Measurements from ENCODE around the gene SECTM1.

DNA sequence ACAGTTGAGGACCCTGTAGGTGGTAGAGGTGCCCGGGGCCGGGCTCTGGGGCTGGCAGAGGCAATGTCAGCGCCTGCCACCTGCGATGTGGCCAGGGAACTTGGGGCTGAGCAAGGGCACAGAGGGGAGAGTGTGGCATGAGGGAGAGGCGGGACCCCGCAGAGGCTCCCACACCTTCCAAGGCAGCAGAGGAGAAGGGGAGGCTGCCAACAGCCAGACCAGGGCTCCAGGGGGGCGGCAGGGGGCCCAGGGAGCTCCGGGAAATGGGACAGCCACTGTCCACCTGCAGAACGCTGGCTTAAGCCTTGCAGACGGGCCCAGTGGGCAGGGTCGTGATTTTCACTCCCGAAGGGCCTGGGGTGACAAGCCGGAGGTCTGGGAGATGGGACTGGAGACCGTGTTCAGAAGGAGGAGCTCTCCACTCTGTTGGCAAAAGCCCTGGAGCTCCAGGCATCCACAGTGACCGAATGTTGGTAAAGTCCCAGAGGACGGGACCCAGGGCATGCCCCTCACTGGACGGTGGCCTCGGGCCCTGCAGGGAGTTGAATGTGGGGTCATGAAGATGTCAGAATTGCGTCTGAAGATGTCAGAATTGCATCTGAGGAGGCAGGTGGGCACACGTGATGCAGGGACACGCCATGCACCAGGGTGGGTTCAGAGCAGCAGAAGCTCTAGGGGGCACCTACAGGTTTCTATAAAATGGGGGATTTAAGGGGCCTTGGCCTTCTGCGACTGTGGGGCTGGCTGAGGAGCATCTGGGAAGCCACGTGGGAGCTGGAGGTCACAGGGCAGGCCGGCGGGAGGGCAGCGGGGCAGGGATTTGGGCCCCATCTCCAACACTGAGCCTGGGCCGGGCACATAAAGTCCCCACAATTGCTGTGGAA is 34.8 kb downstream of the SECTM1 start:
- TF ChIP-seq, protein P1, sequence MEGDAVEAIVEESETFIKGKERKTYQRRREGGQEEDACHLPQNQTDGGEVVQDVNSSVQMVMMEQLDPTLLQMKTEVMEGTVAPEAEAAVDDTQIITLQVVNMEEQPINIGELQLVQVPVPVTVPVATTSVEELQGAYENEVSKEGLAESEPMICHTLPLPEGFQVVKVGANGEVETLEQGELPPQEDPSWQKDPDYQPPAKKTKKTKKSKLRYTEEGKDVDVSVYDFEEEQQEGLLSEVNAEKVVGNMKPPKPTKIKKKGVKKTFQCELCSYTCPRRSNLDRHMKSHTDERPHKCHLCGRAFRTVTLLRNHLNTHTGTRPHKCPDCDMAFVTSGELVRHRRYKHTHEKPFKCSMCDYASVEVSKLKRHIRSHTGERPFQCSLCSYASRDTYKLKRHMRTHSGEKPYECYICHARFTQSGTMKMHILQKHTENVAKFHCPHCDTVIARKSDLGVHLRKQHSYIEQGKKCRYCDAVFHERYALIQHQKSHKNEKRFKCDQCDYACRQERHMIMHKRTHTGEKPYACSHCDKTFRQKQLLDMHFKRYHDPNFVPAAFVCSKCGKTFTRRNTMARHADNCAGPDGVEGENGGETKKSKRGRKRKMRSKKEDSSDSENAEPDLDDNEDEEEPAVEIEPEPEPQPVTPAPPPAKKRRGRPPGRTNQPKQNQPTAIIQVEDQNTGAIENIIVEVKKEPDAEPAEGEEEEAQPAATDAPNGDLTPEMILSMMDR (IDR thresholded peaks at IDR 0.05; ENCODE audit: insufficient read depth, low read depth, low read length): no peak
- no peak for TF ChIP-seq EZH2 (IDR thresholded peaks at IDR 0.05; ENCODE audit: insufficient read depth, low read length)
